HepG2 (cell line): ENCODE results near the gene PTPRM. TPM values are rescaled to one million over a fixed set of nuclear protein-coding genes. Genes with fewer than 3 reads are reported as not detected.

Experiments used
- CHD4 ChIP-seq: fragments of 200-600 bp; sonication (generic); IDR thresholded peaks from 2 replicates; pipeline ENCODE4 v1.7.0; 2017; ENCODE audit warnings: mild to moderate bottlenecking, low read length, borderline replicate concordance
- CSRNP1 ChIP-seq: sonication (generic); formaldehyde crosslinking; IDR thresholded peaks from 2 replicates; pipeline ENCODE4 v1.8.1; 2023; ENCODE audit warnings: mild to moderate bottlenecking, missing genetic modification reagents
- DPF2 ChIP-seq: sonication (generic); formaldehyde crosslinking; IDR thresholded peaks from 2 replicates; pipeline ENCODE4 v1.4.0; 2020; ENCODE audit warnings: mild to moderate bottlenecking, low read depth, missing genetic modification reagents, borderline replicate concordance
- FOSL2 ChIP-seq: sonication (generic); formaldehyde crosslinking; IDR thresholded peaks from 2 replicates; pipeline ENCODE4 v1.4.0; 2020; ENCODE audit warnings: missing genetic modification reagents
- GRHL1 ChIP-seq: sonication (generic); formaldehyde crosslinking; conservative IDR thresholded peaks from 2 replicates; pipeline ENCODE4 v1.8.0; 2022; ENCODE audit warnings: missing genetic modification reagents
- GTF2F1 ChIP-seq: fragments of 150-350 bp; IDR thresholded peaks from 2 replicates; pipeline ENCODE4 v1.6.1; 2014; ENCODE audit warnings: low read length
- HNF1B ChIP-seq: sonication (generic); formaldehyde crosslinking; IDR thresholded peaks from 2 replicates; pipeline ENCODE4 v1.5.1; 2020; ENCODE audit warnings: mild to moderate bottlenecking, moderate library complexity, missing genetic modification reagents
- KDM5A ChIP-seq: fragments of 200-600 bp; sonication (generic); IDR thresholded peaks from 2 replicates; pipeline ENCODE4 v1.7.0; 2018; ENCODE audit warnings: antibody characterized with exemption, mild to moderate bottlenecking, low read length, borderline replicate concordance
- KLF12 ChIP-seq: sonication (generic); formaldehyde crosslinking; IDR thresholded peaks from 2 replicates; pipeline ENCODE4 v1.4.0; 2020; ENCODE audit warnings: missing genetic modification reagents, borderline replicate concordance
- MBD4 ChIP-seq: IDR thresholded peaks from 2 replicates; pipeline ENCODE4 v1.6.1; 2012; ENCODE audit warnings: low read length, inconsistent platforms, borderline replicate concordance
- NCOA1 ChIP-seq: sonication (generic); formaldehyde crosslinking; IDR thresholded peaks from 2 replicates; pipeline ENCODE4 v1.9.0; 2021; ENCODE audit warnings: missing genetic modification reagents
- NCOA5 ChIP-seq: sonication (generic); formaldehyde crosslinking; IDR thresholded peaks from 2 replicates; pipeline ENCODE4 v1.4.0; 2020; ENCODE audit warnings: missing genetic modification reagents
- NFRKB ChIP-seq: fragments of 450-650 bp; IDR thresholded peaks from 2 replicates; pipeline ENCODE4 v1.6.1; 2017
- NR2F1 ChIP-seq, 2 experiments: fragments of 450-650 bp in 1 of 2; formaldehyde crosslinking in 1 of 2; IDR thresholded peaks; 2 replicates each; pipeline versions ENCODE4 v1.5.0 to v1.6.1; 2016 to 2020; ENCODE audit warnings: mild to moderate bottlenecking in 1 of 2, missing compliant biosample characterization in 1 of 2, missing genetic modification reagents in 1 of 2, moderate library complexity in 1 of 2
- NR2F2 ChIP-seq: IDR thresholded peaks from 2 replicates; pipeline ENCODE4 v1.6.1; 2012; ENCODE audit warnings: low read depth, inconsistent platforms, borderline replicate concordance
- PAX8 ChIP-seq: sonication (generic); formaldehyde crosslinking; IDR thresholded peaks from 2 replicates; pipeline ENCODE4 v1.8.0; 2022; ENCODE audit warnings: mild to moderate bottlenecking, missing genetic modification reagents, borderline replicate concordance
- SMYD3 ChIP-seq: sonication (generic); formaldehyde crosslinking; IDR thresholded peaks from 2 replicates; pipeline ENCODE4 v1.8.1; 2023; ENCODE audit warnings: mild to moderate bottlenecking, missing genetic modification reagents
- SP140L ChIP-seq: sonication (generic); formaldehyde crosslinking; IDR thresholded peaks from 2 replicates; pipeline ENCODE4 v1.4.0; 2020; ENCODE audit warnings: missing genetic modification reagents, borderline replicate concordance
- TFDP1 ChIP-seq: IDR thresholded peaks from 2 replicates; pipeline ENCODE4 v1.6.1; 2016; ENCODE audit warnings: missing compliant biosample characterization, missing genetic modification reagents, borderline replicate concordance
- THYN1 ChIP-seq: sonication (generic); formaldehyde crosslinking; IDR thresholded peaks from 2 replicates; pipeline ENCODE4 v1.8.1; 2023; ENCODE audit warnings: low read depth, mild to moderate bottlenecking, moderate library complexity, missing genetic modification reagents, borderline replicate concordance
- ZNF251 ChIP-seq: sonication (generic); formaldehyde crosslinking; IDR thresholded peaks from 2 replicates; pipeline ENCODE4 v1.9.0; 2021; ENCODE audit warnings: mild to moderate bottlenecking, missing genetic modification reagents
- ZNF329 ChIP-seq: sonication (generic); formaldehyde crosslinking; IDR thresholded peaks from 2 replicates; pipeline ENCODE4 v1.9.0; 2021; ENCODE audit warnings: low read depth, mild to moderate bottlenecking, missing genetic modification reagents
- ZNF362 ChIP-seq: sonication (generic); formaldehyde crosslinking; IDR thresholded peaks from 2 replicates; pipeline ENCODE4 v1.4.0; 2020; ENCODE audit warnings: missing genetic modification reagents, mild to moderate bottlenecking, borderline replicate concordance
- ZNF83 ChIP-seq: sonication (generic); formaldehyde crosslinking; IDR thresholded peaks from 2 replicates; pipeline ENCODE4 v1.4.0; 2020; ENCODE audit warnings: missing genetic modification reagents, mild to moderate bottlenecking, borderline replicate concordance
- ZNF839 ChIP-seq: sonication (generic); formaldehyde crosslinking; IDR thresholded peaks from 2 replicates; pipeline ENCODE4 v1.4.0; 2020; ENCODE audit warnings: missing genetic modification reagents, mild to moderate bottlenecking, borderline replicate concordance
- polyA plus RNA-seq, 8 experiments: library from polyadenylated mRNA; depleted of rRNA in 3 of 8; stranded (reverse) in 7 of 8; unstranded in 1 of 8; fragments of >200 nt; fragmentation: Illumina TruSeq in 4 of 8; extraction: Trizol in 4 of 8; gene quantifications; 2 replicates each; pipeline versions ENCODE4 v1.2.1 to v1.2.3, GENCODE V29; 2011 to 2016; ENCODE audit warnings: low read depth in 4 of 8, missing spikeins in 1 of 8, mixed read lengths in 1 of 8; ENCODE audit not compliant: insufficient read depth in 1 of 8
- total RNA-seq, 5 experiments: library from RNA; depleted of rRNA; stranded (reverse); fragments of >200 nt; fragmentation: Illumina TruSeq; extraction: Trizol; gene quantifications; 2 replicates each; pipeline ENCODE4 v1.2.3, GENCODE V29; 2016; ENCODE audit warnings: low read depth in 1 of 5

PTPRM gene
- total and polyA plus RNA-seq, 2 of the 13 experiments (the other 11 are each of a cell fraction or from before 2014, with no cell fraction given) = 12.6 to 108 TPM

- 0 out of 2 replicates have a peak, but pooled peaks have one; percentile 29 for TF ChIP-seq HNF1B (CRISPR knock-in tag)
- no peak for TF ChIP-seq FOSL2 (CRISPR knock-in tag)
- TF ChIP-seq NFRKB = no peak
- no peak for TF ChIP-seq CSRNP1 (CRISPR knock-in tag)
- TF ChIP-seq NR2F1 (CRISPR knock-in tag; IDR thresholded peaks at IDR 0.05) = peak in 1 of 2 experiments; percentile 12; a peak in 1 of 4 replicates
- TF ChIP-seq PAX8 (CRISPR knock-in tag) = no peak
- no peak for TF ChIP-seq THYN1
- TF ChIP-seq DPF2 (CRISPR knock-in tag) = no peak
- TF ChIP-seq ZNF329 (CRISPR knock-in tag) = no peak
- TF ChIP-seq ZNF839 (CRISPR knock-in tag) = no peak
- TF ChIP-seq SMYD3 (CRISPR knock-in tag) = no peak
- TF ChIP-seq NCOA1 (CRISPR knock-in tag) = no peak
- no peak for TF ChIP-seq ZNF362 (CRISPR knock-in tag)
- no peak for TF ChIP-seq GRHL1
- no peak for TF ChIP-seq KLF12 (CRISPR knock-in tag)
- no peak for TF ChIP-seq GTF2F1
- no peak for TF ChIP-seq NR2F2
- no peak for TF ChIP-seq CHD4
- TF ChIP-seq KDM5A = no peak
- no peak for TF ChIP-seq ZNF83 (CRISPR knock-in tag)
- TF ChIP-seq NCOA5 (CRISPR knock-in tag) = no peak
- TF ChIP-seq TFDP1 (CRISPR knock-in tag) = no peak
- no peak for TF ChIP-seq SP140L
- no peak for TF ChIP-seq MBD4
- TF ChIP-seq ZNF251 (CRISPR knock-in tag) = no peak
These were observed 1.3 kb downstream of the PTPRM start (continued) for GRCh38 chr18:7568426-7568825.
